NCI-H446 (cell line): ENCODE measurements around the gene GRIK4.
A peak's percentile ranks its signal among the peaks of the same experiment; 100 is the strongest.
"Not testable (repeated sequence)": the region's sequence is repeated elsewhere in the genome, so short reads cannot be mapped to it uniquely, and the experiment has no call there.

Experiments
- DNase-seq, 2 experiments: peaks; one replicate each; lab custom pipeline; 2025; lab: John Stamatoyannopoulos, UW

GRIK4 gene

GRCh38 chr11:120511116-120511819, at the start of gene GRIK4:
Gene GRIK4 (plus strand): TSS chr11:120511748. CDS start chr11:120660319, 148,571 bp downstream.
- peak; percentile 83 to 90 for DNase-seq

- DNase-seq: no peak
These were observed 48.7 kb upstream of the GRIK4 start for GRCh38 chr11:120462825-120463224.

GRCh38 chr11:120465921-120466534, 45.5 kb upstream of the GRIK4 start:
- DNase-seq: no peak

- DNase-seq: no peak
These were observed 43.9 kb upstream of the GRIK4 start for GRCh38 chr11:120467627-120468026.

GRCh38 chr11:120471131-120471530, 40.4 kb upstream of the GRIK4 start:
- no peak for DNase-seq

- no peak for DNase-seq
These were observed 39.6 kb upstream of the GRIK4 start for GRCh38 chr11:120471994-120472393.

GRCh38 chr11:120473503-120473902, 38.0 kb upstream of the GRIK4 start:
- no peak for DNase-seq

- DNase-seq: no peak
These were observed 29.4 kb upstream of the GRIK4 start for GRCh38 chr11:120482149-120482548.

- DNase-seq: no peak
These were observed 26.8 kb upstream of the GRIK4 start for GRCh38 chr11:120484722-120485121.

GRCh38 chr11:120486138-120486537, 25.4 kb upstream of the GRIK4 start:
- DNase-seq: no peak

- no peak for DNase-seq
These were observed 21.7 kb upstream of the GRIK4 start for GRCh38 chr11:120489799-120490198.

GRCh38 chr11:120492486-120492885, 19.1 kb upstream of the GRIK4 start:
- no peak for DNase-seq

GRCh38 chr11:120494595-120494994, 17.0 kb upstream of the GRIK4 start:
- no peak for DNase-seq

- DNase-seq: no peak
These were observed 12.5 kb upstream of the GRIK4 start for GRCh38 chr11:120499088-120499487.

GRCh38 chr11:120499859-120500258, 11.7 kb upstream of the GRIK4 start:
- DNase-seq: no peak

GRCh38 chr11:120500414-120501071, 11.0 kb upstream of the GRIK4 start:
- no peak for DNase-seq

- DNase-seq: no peak
These were observed 10.1 kb upstream of the GRIK4 start for GRCh38 chr11:120501440-120501839.

GRCh38 chr11:120501976-120502755, 9.4 kb upstream of the GRIK4 start:
- no peak for DNase-seq

- not testable (repeated sequence) for DNase-seq
These were observed 8.0 kb upstream of the GRIK4 start for GRCh38 chr11:120503529-120503928.

- no peak for DNase-seq
These were observed 5.6 kb upstream of the GRIK4 start for GRCh38 chr11:120505801-120506425.

GRCh38 chr11:120509346-120510053, 2.0 kb upstream of the GRIK4 start:
- DNase-seq: no peak
